HEK293T (cell line): ENCODE results near the gene MGLL.

Experiments used
- CTCF ChIA-PET: fragments of 350-600 bp; formaldehyde crosslinking; extraction: SDS; loops from one replicate; lab custom pipeline; 2021; ENCODE audit warnings: antibody characterized with exemption, inconsistent platforms; lab: Yijun Ruan, JAX
- POLR2A ChIA-PET: fragments of 350-600 bp; formaldehyde crosslinking; extraction: SDS; loops from one replicate; lab custom pipeline; 2020; ENCODE audit warnings: antibody characterized with exemption, inconsistent platforms; lab: Yijun Ruan, JAX
- DNase-seq: peaks from one replicate; pipeline ENCODE4 v3.0.0; 2012; ENCODE audit warnings: mixed read lengths; ENCODE audit errors: extremely low spot score
- ARNT ChIP-seq: fragments of 450-650 bp; IDR thresholded peaks from 2 replicates; pipeline ENCODE4 v1.6.1; 2017; ENCODE audit warnings: mild to moderate bottlenecking
- BHLHE40 ChIP-seq: fragments of 450-650 bp; IDR thresholded peaks from 2 replicates; pipeline ENCODE4 v1.6.1; 2016; ENCODE audit warnings: mild to moderate bottlenecking, moderate library complexity, borderline replicate concordance
- CTBP1 ChIP-seq: fragments of 450-650 bp; IDR thresholded peaks from 2 replicates; pipeline ENCODE4 v1.6.1; 2016; ENCODE audit warnings: borderline replicate concordance
- ELF4 ChIP-seq: fragments of 450-650 bp; IDR thresholded peaks from 2 replicates; pipeline ENCODE4 v1.6.1; 2017; ENCODE audit warnings: antibody characterized with exemption
- FOXA1 ChIP-seq: fragments of 450-650 bp; IDR thresholded peaks from 2 replicates; pipeline ENCODE4 v1.6.1; 2016; ENCODE audit warnings: mild to moderate bottlenecking
- FOXK2 ChIP-seq: fragments of 450-650 bp; IDR thresholded peaks from 2 replicates; pipeline ENCODE4 v1.6.1; 2016; ENCODE audit warnings: mild to moderate bottlenecking
- FOXM1 ChIP-seq: fragments of 450-650 bp; IDR thresholded peaks from 2 replicates; pipeline ENCODE4 v1.6.1; 2017; ENCODE audit warnings: mild to moderate bottlenecking, borderline replicate concordance
- HDGF ChIP-seq: fragments of 450-650 bp; IDR thresholded peaks from 2 replicates; pipeline ENCODE4 v1.6.1; 2017; ENCODE audit warnings: antibody characterized with exemption, borderline replicate concordance
- L3MBTL2 ChIP-seq: fragments of 450-650 bp; conservative IDR thresholded peaks from 2 replicates; pipeline ENCODE4 v1.6.1; 2016; ENCODE audit warnings: mild to moderate bottlenecking
- LEF1 ChIP-seq: fragments of 450-650 bp; IDR thresholded peaks from 2 replicates; pipeline ENCODE4 v1.6.1; 2017; ENCODE audit warnings: mild to moderate bottlenecking, borderline replicate concordance
- NFRKB ChIP-seq: fragments of 450-650 bp; IDR thresholded peaks from 2 replicates; pipeline ENCODE4 v1.6.1; 2016; ENCODE audit warnings: mild to moderate bottlenecking, moderate library complexity
- PKNOX1 ChIP-seq: fragments of 450-650 bp; IDR thresholded peaks from 2 replicates; pipeline ENCODE4 v1.6.1; 2016
- SP1 ChIP-seq: fragments of 450-650 bp; IDR thresholded peaks from 2 replicates; pipeline ENCODE4 v1.6.1; 2017
- SUZ12 ChIP-seq: fragments of 450-650 bp; IDR thresholded peaks from 2 replicates; pipeline ENCODE4 v1.6.1; 2016; ENCODE audit warnings: mild to moderate bottlenecking
- TARDBP ChIP-seq: fragments of 450-650 bp; IDR thresholded peaks from 2 replicates; pipeline ENCODE4 v1.6.1; 2016
- ZNF384 ChIP-seq: fragments of 450-650 bp; IDR thresholded peaks from 2 replicates; pipeline ENCODE4 v1.6.1; 2016

MGLL gene

GRCh38 chr3:127694467-127695215 is 127.7 kb downstream of the MGLL start:
- POLR2A ChIA-PET = no interaction called here
- CTCF ChIA-PET = interaction anchor here (0.7 kb wide), 2 partner anchors 42 to 1299 kb away, joined by 3 to 4 read pairs; no protein-coding TSS in a partner anchor
- no peak for DNase-seq
- TF ChIP-seq LEF1 (no peak), FOXM1 (no peak), FOXK2 (no peak), SUZ12 (no peak), L3MBTL2 (no peak), TARDBP (no peak), FOXA1 (no peak), ELF4 (no peak), HDGF (no peak), BHLHE40 (no peak), PKNOX1 (no peak), CTBP1 (no peak), ARNT (no peak), NFRKB (no peak), ZNF384 (no peak), SP1 (no peak)

- ChIA-PET POLR2A (no interaction called here), CTCF (no interaction called here)
- TF ChIP-seq HDGF = no peak
- no peak for TF ChIP-seq L3MBTL2
- TF ChIP-seq SUZ12 = no peak
- TF ChIP-seq ELF4 = no peak
- no peak for TF ChIP-seq BHLHE40
- no peak for TF ChIP-seq NFRKB
- no peak for DNase-seq
These were observed 128.9 kb downstream of the MGLL start for GRCh38 chr3:127693336-127693843.

GRCh38 chr3:127692501-127693335 is 129.6 kb downstream of the MGLL start:
- DNase-seq = no peak
- CTCF ChIA-PET = no interaction called here
- TF ChIP-seq HDGF = no peak
- TF ChIP-seq FOXA1 = no peak
- TF ChIP-seq NFRKB = no peak
- TF ChIP-seq SUZ12 = no peak
- TF ChIP-seq FOXK2 = no peak
- TF ChIP-seq L3MBTL2 = no peak
- no peak for TF ChIP-seq ZNF384
- TF ChIP-seq ELF4 = no peak
- no peak for TF ChIP-seq FOXM1
- no peak for TF ChIP-seq PKNOX1
- no peak for TF ChIP-seq SP1
- no peak for TF ChIP-seq CTBP1
- no peak for TF ChIP-seq BHLHE40
- TF ChIP-seq ARNT = no peak
- no peak for TF ChIP-seq TARDBP
- TF ChIP-seq LEF1 = no peak
- POLR2A ChIA-PET = no interaction called here

GRCh38 chr3:127691974-127692373 is 130.3 kb downstream of the MGLL start:
- ChIA-PET POLR2A (no interaction called here), CTCF (no interaction called here)
- no peak for DNase-seq
- no peak for TF ChIP-seq FOXA1

GRCh38 chr3:127691489-127691888 is 130.8 kb downstream of the MGLL start:
- POLR2A ChIA-PET = no interaction called here
- no peak for DNase-seq
- TF ChIP-seq ZNF384 = no peak
- no peak for TF ChIP-seq L3MBTL2
- no peak for TF ChIP-seq NFRKB
- TF ChIP-seq FOXM1 = no peak
- TF ChIP-seq CTBP1 = no peak
- TF ChIP-seq HDGF = no peak
- no peak for TF ChIP-seq FOXK2
- no peak for TF ChIP-seq FOXA1
- no peak for TF ChIP-seq ARNT
- TF ChIP-seq LEF1 = no peak
- TF ChIP-seq ELF4 = no peak
- TF ChIP-seq TARDBP = no peak
- CTCF ChIA-PET = interaction anchor here (0.6 to 1.0 kb wide), 3 partner anchors 12 to 298 kb away, joined by 3 to 5 read pairs (median 3); no protein-coding TSS in a partner anchor

GRCh38 chr3:127690823-127691452 is 131.4 kb downstream of the MGLL start:
- ChIA-PET CTCF (interaction anchor here (0.6 to 1.0 kb wide), 3 partner anchors 11 to 299 kb away, joined by 3 to 5 read pairs (median 3); no protein-coding TSS in a partner anchor), POLR2A (no interaction called here)
- no peak for TF ChIP-seq NFRKB
- DNase-seq = peak; percentile 56

- CTCF ChIA-PET = interaction anchor here (0.9 kb wide), 1 partner anchor 269 kb away, joined by 3 read pairs; no protein-coding TSS in a partner anchor
- TF ChIP-seq FOXK2 = no peak
- TF ChIP-seq ARNT = no peak
- TF ChIP-seq SUZ12 = no peak
- TF ChIP-seq NFRKB = no peak
- TF ChIP-seq PKNOX1 = no peak
- no peak for TF ChIP-seq SP1
- no peak for TF ChIP-seq CTBP1
- no peak for TF ChIP-seq FOXA1
- no peak for TF ChIP-seq FOXM1
- no peak for TF ChIP-seq L3MBTL2
- no peak for TF ChIP-seq ZNF384
- TF ChIP-seq HDGF = no peak
- TF ChIP-seq TARDBP = no peak
- TF ChIP-seq LEF1 = no peak
- TF ChIP-seq ELF4 = no peak
- no peak for TF ChIP-seq BHLHE40
- POLR2A ChIA-PET = no interaction called here
- no peak for DNase-seq
These were observed 132.2 kb downstream of the MGLL start for GRCh38 chr3:127690106-127690505.
